Measurements from ENCODE around the gene ANXA9. TPM values are rescaled to one million over a fixed set of nuclear protein-coding genes. Genes with fewer than 3 reads are reported as not detected.

Gene ANXA9
- total RNA-seq, 2 experiments from 2014 or later, result 0.65 to 1.1 TPM

DNA sequence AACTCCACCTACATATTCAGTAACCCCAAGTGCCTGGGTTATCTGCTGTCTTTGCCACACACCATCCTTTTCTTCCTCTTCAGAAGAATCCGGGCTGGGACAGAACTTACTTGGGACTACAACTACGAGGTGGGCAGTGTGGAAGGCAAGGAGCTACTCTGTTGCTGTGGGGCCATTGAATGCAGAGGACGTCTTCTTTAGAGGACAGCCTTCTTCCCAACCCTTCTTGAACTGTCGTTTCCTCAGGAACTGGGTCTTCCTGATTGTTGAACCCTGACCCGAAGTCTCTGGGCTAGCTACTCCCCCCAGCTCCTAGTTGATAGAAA is 18.0 kb upstream of the ANXA9 start:
- Histone ChIP-seq H3K9me3 (ENCODE audit: low read length) (no peaks in the 10 kb centered on the region), H2AFZ (ENCODE audit: low read length) (no peak overlapping the region), H4K20me1 (ENCODE audit: insufficient read depth, low read length) (no peaks in the 10 kb centered on the region), H3K36me3 (ENCODE audit: insufficient read depth, low read length) (peaks cover 97% of the 10 kb centered on the region), H3K79me2 (ENCODE audit: insufficient read depth, low read depth, low read length) (no peaks in the 10 kb centered on the region), H3K9me2 (ENCODE audit: insufficient read depth, low read length) (no peaks in the 10 kb centered on the region), H3K27ac (ENCODE audit: low read depth, low read length, poor library complexity, severe bottlenecking) (no peak overlapping the region), H3K4me3 (ENCODE audit: low read depth, low read length, poor library complexity, severe bottlenecking) (no peak overlapping the region), H3K4me2 (ENCODE audit: low read length) (no peak overlapping the region), H3K4me1 (ENCODE audit: insufficient read depth, low read length, poor library complexity, severe bottlenecking) (no peaks in the 10 kb centered on the region)
- CTCF ChIA-PET (ENCODE audit: unreplicated experiment), result no interaction called here
- POLR2A ChIA-PET, result interaction anchor here (1.3 kb wide), 1 partner anchor 10 kb away, joined by 4 read pairs; no protein-coding TSS in a partner anchor
- intact Hi-C loops (cut with micrococcal nuclease; ENCODE audit: unreplicated experiment), result no loop called here
- DNase-seq (ENCODE audit: low spot score), result no peak
- TF ChIP-seq, protein P1, sequence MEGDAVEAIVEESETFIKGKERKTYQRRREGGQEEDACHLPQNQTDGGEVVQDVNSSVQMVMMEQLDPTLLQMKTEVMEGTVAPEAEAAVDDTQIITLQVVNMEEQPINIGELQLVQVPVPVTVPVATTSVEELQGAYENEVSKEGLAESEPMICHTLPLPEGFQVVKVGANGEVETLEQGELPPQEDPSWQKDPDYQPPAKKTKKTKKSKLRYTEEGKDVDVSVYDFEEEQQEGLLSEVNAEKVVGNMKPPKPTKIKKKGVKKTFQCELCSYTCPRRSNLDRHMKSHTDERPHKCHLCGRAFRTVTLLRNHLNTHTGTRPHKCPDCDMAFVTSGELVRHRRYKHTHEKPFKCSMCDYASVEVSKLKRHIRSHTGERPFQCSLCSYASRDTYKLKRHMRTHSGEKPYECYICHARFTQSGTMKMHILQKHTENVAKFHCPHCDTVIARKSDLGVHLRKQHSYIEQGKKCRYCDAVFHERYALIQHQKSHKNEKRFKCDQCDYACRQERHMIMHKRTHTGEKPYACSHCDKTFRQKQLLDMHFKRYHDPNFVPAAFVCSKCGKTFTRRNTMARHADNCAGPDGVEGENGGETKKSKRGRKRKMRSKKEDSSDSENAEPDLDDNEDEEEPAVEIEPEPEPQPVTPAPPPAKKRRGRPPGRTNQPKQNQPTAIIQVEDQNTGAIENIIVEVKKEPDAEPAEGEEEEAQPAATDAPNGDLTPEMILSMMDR (conservative IDR thresholded peaks at IDR 0.05; ENCODE audit: low read length), result no peak
- no peak for TF ChIP-seq EZH2phosphoT487 (IDR thresholded peaks at IDR 0.05; ENCODE audit: borderline replicate concordance, low read depth, low read length)
- TSS peak; percentile 24 for BruUV-seq (replicated peaks)

GRCh38 chr1:150965605-150966004 is 16.5 kb upstream of the ANXA9 start:
- no peaks in the 10 kb centered on the region for H3K4me1 ChIP-seq (ENCODE audit: insufficient read depth, low read length, poor library complexity, severe bottlenecking)
- intact Hi-C loops (cut with micrococcal nuclease; ENCODE audit: unreplicated experiment), result no loop called here
- peaks cover 82% of the 10 kb centered on the region for H3K36me3 ChIP-seq (ENCODE audit: insufficient read depth, low read length)
- ChIA-PET POLR2A (interaction anchor here (0.6 kb wide), 2 partner anchors 77 to 134 kb away, joined by 3 to 4 read pairs; no protein-coding TSS in a partner anchor), CTCF (ENCODE audit: unreplicated experiment) (no interaction called here)
- no peaks in the 10 kb centered on the region for H3K9me3 ChIP-seq (ENCODE audit: low read length)
- DNase-seq (ENCODE audit: low spot score), result no peak
- TF ChIP-seq, protein P1 (conservative IDR thresholded peaks at IDR 0.05; ENCODE audit: low read length), result no peak
- no peak for TF ChIP-seq EZH2phosphoT487 (IDR thresholded peaks at IDR 0.05; ENCODE audit: borderline replicate concordance, low read depth, low read length)
- no peaks in the 10 kb centered on the region for H3K9me2 ChIP-seq (ENCODE audit: insufficient read depth, low read length)
- H2AFZ ChIP-seq (ENCODE audit: low read length), result no peak overlapping the region
- BruUV-seq (replicated peaks), result no TSS peak
- H3K27ac ChIP-seq (ENCODE audit: low read depth, low read length, poor library complexity, severe bottlenecking), result no peak overlapping the region
- H3K4me3 ChIP-seq (ENCODE audit: low read depth, low read length, poor library complexity, severe bottlenecking), result no peak overlapping the region
- no peaks in the 10 kb centered on the region for H4K20me1 ChIP-seq (ENCODE audit: insufficient read depth, low read length)
- H3K79me2 ChIP-seq (ENCODE audit: insufficient read depth, low read depth, low read length), result peaks cover 5% of the 10 kb centered on the region; the same call in 1 of the 2 replicates
- H3K4me2 ChIP-seq (ENCODE audit: low read length), result no peak overlapping the region

DNA sequence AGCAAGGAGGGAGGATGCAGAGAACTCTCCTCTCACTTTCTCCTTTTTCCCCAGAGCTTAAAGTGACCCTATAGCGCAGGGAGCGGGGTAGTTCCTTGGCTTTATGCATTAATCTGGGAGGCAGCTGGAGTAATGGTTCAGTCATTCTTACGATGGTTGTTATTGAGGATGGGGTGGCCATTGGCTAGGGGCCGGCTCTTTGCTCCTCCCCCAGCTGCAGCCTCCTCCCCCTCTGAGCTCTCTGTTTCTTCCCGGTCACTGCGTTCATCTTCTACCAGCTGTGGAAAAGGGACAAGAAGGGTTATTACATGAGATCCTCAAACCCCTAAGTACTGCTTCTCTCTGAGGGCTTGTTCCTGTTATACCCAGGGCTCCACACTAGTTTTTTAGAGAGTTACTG is 16.1 kb upstream of the ANXA9 start:
- Histone ChIP-seq H3K36me3 (ENCODE audit: insufficient read depth, low read length) (peaks cover 78% of the 10 kb centered on the region), H3K9me3 (ENCODE audit: low read length) (no peaks in the 10 kb centered on the region), H4K20me1 (ENCODE audit: insufficient read depth, low read length) (no peaks in the 10 kb centered on the region), H2AFZ (ENCODE audit: low read length) (no peak overlapping the region), H3K4me1 (ENCODE audit: insufficient read depth, low read length, poor library complexity, severe bottlenecking) (no peaks in the 10 kb centered on the region), H3K9me2 (ENCODE audit: insufficient read depth, low read length) (no peaks in the 10 kb centered on the region), H3K27ac (ENCODE audit: low read depth, low read length, poor library complexity, severe bottlenecking) (no peak overlapping the region), H3K4me2 (ENCODE audit: low read length) (no peak overlapping the region), H3K79me2 (ENCODE audit: insufficient read depth, low read depth, low read length) (peaks cover 9% of the 10 kb centered on the region; the same call in 1 of the 2 replicates), H3K4me3 (ENCODE audit: low read depth, low read length, poor library complexity, severe bottlenecking) (no peak overlapping the region)
- intact Hi-C loops (cut with micrococcal nuclease; ENCODE audit: unreplicated experiment), result no loop called here
- no peak for DNase-seq (ENCODE audit: low spot score)
- TF ChIP-seq EZH2phosphoT487 (IDR thresholded peaks at IDR 0.05; ENCODE audit: borderline replicate concordance, low read depth, low read length), result no peak
- TF ChIP-seq, protein P1 (conservative IDR thresholded peaks at IDR 0.05; ENCODE audit: low read length), result no peak
- no TSS peak for BruUV-seq (replicated peaks)
- CTCF ChIA-PET (ENCODE audit: unreplicated experiment), result no interaction called here
- POLR2A ChIA-PET, result interaction anchor here (0.6 kb wide), 3 partner anchors 30 to 135 kb away, joined by 3 to 4 read pairs (median 4); no protein-coding TSS in a partner anchor

Data from OCI-LY7 (cell line).